HUES64 (cell line): ENCODE data around the gene DSN1.

Experiments used
- H3K27ac ChIP-seq: 2 replicates; pipeline ENCODE4 v1.7.0; 2013; ENCODE audit warnings: low read depth, low read length, inconsistent platforms
- H3K27me3 ChIP-seq: 2 replicates; pipeline ENCODE4 v1.6.1; 2013; ENCODE audit warnings: mild to moderate bottlenecking, low read length; ENCODE audit not compliant: insufficient read depth
- H3K36me3 ChIP-seq: 2 replicates; pipeline ENCODE4 v1.6.1; 2013; ENCODE audit warnings: mild to moderate bottlenecking, low read length; ENCODE audit not compliant: insufficient read depth
- H3K4me1 ChIP-seq: 2 replicates; pipeline ENCODE4 v1.6.1; 2013; ENCODE audit warnings: mild to moderate bottlenecking, low read length, moderate library complexity; ENCODE audit not compliant: insufficient read depth
- H3K4me3 ChIP-seq: 2 replicates; pipeline ENCODE4 v1.5.1; 2013; ENCODE audit warnings: mild to moderate bottlenecking, low read length, moderate library complexity
- H3K9ac ChIP-seq: 2 replicates; pipeline ENCODE4 v1.6.1; 2013; ENCODE audit warnings: mild to moderate bottlenecking, low read depth, low read length
- H3K9me3 ChIP-seq: 2 replicates; pipeline ENCODE4 v1.6.1; 2013; ENCODE audit warnings: low read depth, low read length; ENCODE audit not compliant: insufficient read depth
- WGBS: fragments of 150-250, 120-280 bp; methylation state at CpG from one replicate; pipeline ENCODE4 v1.1.7; 2013; ENCODE audit warnings: missing lambda C conversion rate; 5-methylcytosine and 5-hydroxymethylcytosine counted together

Gene DSN1

GRCh38 chr20:36778831-36779655, 5.5 kb upstream of the DSN1 start:
- no peak overlapping the region for H3K27ac ChIP-seq
- no peak overlapping the region for H3K4me3 ChIP-seq
- no peaks in the 10 kb centered on the region for H3K4me1 ChIP-seq
- WGBS: 84% methylated on average over 3 of the region's 3 CpGs
- H3K36me3 ChIP-seq: peaks cover 13% of the 10 kb centered on the region; the same call in 1 of the 2 replicates
- H3K9ac ChIP-seq: no peak overlapping the region
- no peaks in the 10 kb centered on the region for H3K27me3 ChIP-seq
- no peaks in the 10 kb centered on the region for H3K9me3 ChIP-seq

GRCh38 chr20:36777576-36777975, 4.0 kb upstream of the DSN1 start:
- Histone ChIP-seq H3K27me3 (no peaks in the 10 kb centered on the region), H3K27ac (no peak overlapping the region), H3K9ac (no peak overlapping the region), H3K36me3 (no peaks in the 10 kb centered on the region), H3K9me3 (no peaks in the 10 kb centered on the region), H3K4me3 (no peak overlapping the region), H3K4me1 (peaks cover 2% of the 10 kb centered on the region; the same call in 1 of the 2 replicates)
- WGBS: 88% methylated on average over 3 of the region's 3 CpGs

GRCh38 chr20:36777167-36777566, 3.6 kb upstream of the DSN1 start:
- H3K36me3 ChIP-seq: no peaks in the 10 kb centered on the region
- H3K9me3 ChIP-seq: no peaks in the 10 kb centered on the region
- H3K4me3 ChIP-seq: no peak overlapping the region
- 77% methylated on average over 3 of the region's 3 CpGs for WGBS
- H3K27me3 ChIP-seq: no peaks in the 10 kb centered on the region
- no peak overlapping the region for H3K9ac ChIP-seq
- peaks cover 2% of the 10 kb centered on the region; the same call in 1 of the 2 replicates for H3K4me1 ChIP-seq
- no peak overlapping the region for H3K27ac ChIP-seq

GRCh38 chr20:36775826-36776225, 2.3 kb upstream of the DSN1 start:
- Histone ChIP-seq H3K9ac (no peak overlapping the region), H3K4me1 (peaks cover 2% of the 10 kb centered on the region; the same call in 1 of the 2 replicates), H3K27me3 (no peaks in the 10 kb centered on the region), H3K36me3 (peaks cover 6% of the 10 kb centered on the region), H3K4me3 (no peak overlapping the region), H3K9me3 (no peaks in the 10 kb centered on the region), H3K27ac (no peak overlapping the region)
- WGBS: 88% methylated on average over 3 of the region's 3 CpGs

GRCh38 chr20:36775196-36775595, 1.6 kb upstream of the DSN1 start:
- H3K4me1 ChIP-seq: peaks cover 2% of the 10 kb centered on the region; the same call in 1 of the 2 replicates
- H3K9me3 ChIP-seq: no peaks in the 10 kb centered on the region
- peaks cover 12% of the 10 kb centered on the region for H3K36me3 ChIP-seq
- H3K4me3 ChIP-seq: no peak overlapping the region
- H3K27ac ChIP-seq: no peak overlapping the region
- no peak overlapping the region for H3K9ac ChIP-seq
- H3K27me3 ChIP-seq: no peaks in the 10 kb centered on the region
- WGBS: 82% methylated on average over 2 of the region's 2 CpGs

- Histone ChIP-seq H3K9ac (peak overlapping the region; percentile 87), H3K27me3 (no peaks in the 10 kb centered on the region), H3K4me1 (peaks cover 2% of the 10 kb centered on the region; the same call in 1 of the 2 replicates), H3K36me3 (peaks cover 27% of the 10 kb centered on the region), H3K27ac (peak overlapping the region; percentile 64; the same call in 1 of the 2 replicates), H3K4me3 (peak overlapping the region; percentile 89), H3K9me3 (no peaks in the 10 kb centered on the region)
- WGBS: 3% methylated on average over 28 of the region's 28 CpGs
These were observed 411 bp downstream of the DSN1 start for GRCh38 chr20:36773107-36773596.

GRCh38 chr20:36770680-36771079, 2.9 kb downstream of the DSN1 start:
- Histone ChIP-seq H3K9ac (no peak overlapping the region), H3K4me3 (no peak overlapping the region), H3K27me3 (no peaks in the 10 kb centered on the region), H3K36me3 (peaks cover 42% of the 10 kb centered on the region), H3K27ac (no peak overlapping the region), H3K9me3 (no peaks in the 10 kb centered on the region), H3K4me1 (peaks cover 2% of the 10 kb centered on the region; the same call in 1 of the 2 replicates)
- 94% methylated on average over 7 of the region's 7 CpGs for WGBS

GRCh38 chr20:36768768-36769430, 4.7 kb downstream of the DSN1 start:
- Histone ChIP-seq H3K9me3 (no peaks in the 10 kb centered on the region), H3K9ac (no peak overlapping the region), H3K27ac (no peak overlapping the region), H3K27me3 (no peaks in the 10 kb centered on the region), H3K36me3 (peaks cover 51% of the 10 kb centered on the region), H3K4me1 (peaks cover 2% of the 10 kb centered on the region; the same call in 1 of the 2 replicates), H3K4me3 (no peak overlapping the region)
- 93% methylated on average over 3 of the region's 5 CpGs for WGBS

- H3K9ac ChIP-seq: no peak overlapping the region
- no peaks in the 10 kb centered on the region for H3K4me1 ChIP-seq
- no peak overlapping the region for H3K4me3 ChIP-seq
- WGBS: 95% methylated on average over 3 of the region's 4 CpGs
- H3K27ac ChIP-seq: no peak overlapping the region
- H3K36me3 ChIP-seq: peaks cover 53% of the 10 kb centered on the region
- no peaks in the 10 kb centered on the region for H3K27me3 ChIP-seq
- H3K9me3 ChIP-seq: no peaks in the 10 kb centered on the region
These were observed 12.4 kb downstream of the DSN1 start for GRCh38 chr20:36761125-36761524.

GRCh38 chr20:36760647-36761046, 12.9 kb downstream of the DSN1 start:
- H3K36me3 ChIP-seq: peaks cover 56% of the 10 kb centered on the region
- H3K27ac ChIP-seq: no peak overlapping the region

GRCh38 chr20:36758276-36758675, 15.3 kb downstream of the DSN1 start:
- no peak overlapping the region for H3K9ac ChIP-seq
- H3K9me3 ChIP-seq: no peaks in the 10 kb centered on the region
- H3K36me3 ChIP-seq: peaks cover 64% of the 10 kb centered on the region
- no CpG with 5 or more reads among the region's 1 CpG for WGBS
- no peaks in the 10 kb centered on the region for H3K27me3 ChIP-seq
- no peak overlapping the region for H3K27ac ChIP-seq
- H3K4me1 ChIP-seq: no peaks in the 10 kb centered on the region
- H3K4me3 ChIP-seq: no peak overlapping the region

More at GRCh38 chr20:36760647-36761046, 12.9 kb downstream of the DSN1 start:
- Histone ChIP-seq H3K27me3 (no peaks in the 10 kb centered on the region), H3K9ac (no peak overlapping the region), H3K9me3 (no peaks in the 10 kb centered on the region), H3K4me3 (no peak overlapping the region), H3K4me1 (no peaks in the 10 kb centered on the region)
- 94% methylated on average over 6 of the region's 6 CpGs for WGBS
